Ramos (cell line): ENCODE data around the gene IQSEC2.

ENCODE experiments used
- in situ Hi-C: fragments of 300-500 bp; cut with MboI; formaldehyde crosslinking; loops from one replicate; pipeline ENCODE4 v1.14.3; 2022; ENCODE audit warnings: low sequenced_read_pairs; ENCODE audit not compliant: unreplicated experiment

The IQSEC2 gene

GRCh38 chrX:53305996-53306937 is 24.9 kb upstream of the IQSEC2 start:
- in situ Hi-C loops, result no loop called here

DNA sequence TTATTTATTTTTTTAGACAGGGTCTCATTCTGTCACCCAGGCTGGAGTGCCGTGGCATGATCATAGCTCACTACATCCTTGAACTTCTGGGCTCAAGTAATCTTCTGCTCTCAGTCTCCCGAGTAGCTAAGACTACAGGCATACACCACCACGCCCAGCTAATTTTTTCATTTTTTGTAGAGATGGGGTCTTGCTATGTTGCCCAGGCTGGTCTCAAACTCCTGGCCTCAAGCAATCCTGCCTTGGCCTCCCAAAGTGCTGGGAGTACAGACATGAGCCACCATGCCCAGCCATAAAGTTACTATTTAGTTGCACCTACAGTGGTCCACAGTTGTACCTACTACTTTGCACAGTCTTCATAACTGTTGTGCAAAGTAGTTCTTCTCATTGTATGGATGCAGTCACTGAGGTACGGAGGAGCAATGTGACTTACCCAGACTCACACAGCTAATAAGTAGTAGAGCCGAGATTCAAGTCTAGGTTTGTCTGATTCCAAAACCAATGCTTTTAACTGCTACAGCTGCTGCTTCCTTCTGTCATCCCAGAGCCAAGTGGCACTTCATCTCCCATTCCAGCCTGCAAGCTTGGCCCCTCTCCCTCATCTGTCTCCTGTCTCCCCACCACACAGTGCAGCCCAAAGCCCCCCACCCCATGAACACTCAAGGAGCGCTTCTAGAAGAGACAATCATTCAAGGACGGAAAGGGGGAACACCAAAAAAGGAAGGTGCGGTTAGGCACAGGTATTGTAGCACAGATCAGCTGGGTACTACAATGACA is 24.0 kb upstream of the IQSEC2 start:
- in situ Hi-C loops, result no loop called here

GRCh38 chrX:53303195-53303594 is 21.8 kb upstream of the IQSEC2 start:
- in situ Hi-C loops, result no loop called here

DNA sequence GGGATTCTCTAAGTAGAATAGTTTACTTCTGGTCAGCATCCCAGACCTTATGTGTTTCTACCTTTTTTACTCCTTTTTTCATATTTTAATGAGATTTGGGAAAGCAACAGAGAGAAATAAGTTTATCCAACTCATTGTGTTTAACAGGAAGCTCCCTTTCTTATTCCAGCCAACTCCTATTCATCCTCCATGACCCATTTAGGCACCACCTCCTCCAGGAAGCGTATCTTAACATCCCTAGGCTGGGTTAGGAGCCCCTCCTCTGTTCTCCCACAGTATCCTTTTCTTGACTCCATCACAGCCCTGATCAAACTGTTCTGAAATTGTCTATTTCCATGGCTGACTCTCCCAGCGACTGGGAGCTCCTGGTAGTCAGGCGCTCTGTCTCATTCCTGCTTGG is 18.8 kb upstream of the IQSEC2 start:
- in situ Hi-C loops, result no loop called here

DNA sequence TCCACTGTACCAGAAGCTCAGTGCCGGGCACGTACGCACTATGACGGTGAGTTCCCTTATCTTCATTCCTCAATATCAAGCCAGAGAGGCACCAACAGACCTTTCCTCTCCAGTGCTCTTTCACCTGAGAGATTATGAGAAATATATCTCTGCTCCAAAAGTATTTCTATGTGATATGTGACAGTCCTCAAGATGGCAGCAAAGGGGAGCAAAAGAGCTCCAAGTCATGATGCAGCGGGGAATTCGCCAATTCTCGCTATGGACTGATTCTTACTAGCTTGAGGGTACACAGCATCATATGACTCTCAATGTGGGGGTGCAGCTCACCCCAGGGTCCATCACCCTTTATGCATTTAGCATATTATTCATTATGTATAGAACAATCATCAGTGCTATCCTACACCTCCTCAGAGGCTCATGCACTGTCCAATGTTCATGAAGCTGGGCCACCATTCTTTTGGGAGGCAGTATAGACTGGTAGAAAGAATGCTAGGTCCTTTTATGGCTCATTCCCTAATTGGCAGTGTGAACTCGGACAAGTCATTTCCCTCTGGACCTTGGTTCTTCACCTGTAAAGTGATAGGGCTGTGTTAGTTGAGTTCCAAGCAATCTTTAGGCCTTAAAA is 12.8 kb upstream of the IQSEC2 start:
- in situ Hi-C loops, result no loop called here

DNA sequence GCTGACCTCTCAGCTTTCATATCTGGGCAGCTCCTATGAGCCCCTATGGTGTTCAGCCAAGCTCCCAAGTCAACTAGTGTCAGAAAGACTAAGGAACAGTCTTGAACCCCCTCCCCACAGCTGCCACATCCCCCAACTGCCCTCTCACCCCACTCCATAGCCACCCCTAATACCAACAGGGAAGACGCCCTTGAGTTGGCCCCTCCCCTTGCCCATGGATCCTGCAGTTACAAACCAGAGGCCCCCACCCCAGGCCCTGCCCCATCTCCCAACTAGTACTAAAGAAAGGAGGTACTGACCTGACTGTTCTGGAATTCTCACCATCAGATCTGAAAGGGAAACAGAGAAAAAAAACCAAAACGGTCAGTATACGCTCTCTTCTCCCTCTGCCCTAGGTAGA is 10.2 kb upstream of the IQSEC2 start:
- in situ Hi-C loops, result no loop called here

- in situ Hi-C loops, result no loop called here
These were observed 9.2 kb upstream of the IQSEC2 start for GRCh38 chrX:53290441-53291041.

DNA sequence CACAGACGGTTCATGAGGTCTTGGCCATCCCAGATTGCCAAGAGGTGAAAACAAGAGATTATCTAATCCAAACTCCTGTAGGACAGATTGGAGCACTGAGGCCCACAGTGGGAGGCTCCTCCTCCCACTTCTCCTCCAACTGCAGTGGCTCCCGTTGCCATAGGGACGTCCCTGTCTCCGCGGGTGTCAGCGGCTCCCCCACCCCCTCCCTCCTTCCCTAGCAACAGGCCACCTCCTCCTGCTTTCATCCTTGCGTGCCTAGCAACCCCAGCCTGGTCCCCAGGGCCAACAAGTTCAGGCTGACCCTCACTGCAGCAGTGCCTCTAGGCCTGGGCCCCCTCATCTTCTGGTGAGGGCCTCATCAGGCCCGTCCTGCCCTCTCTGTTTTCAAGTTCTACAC is 6.8 kb upstream of the IQSEC2 start:
- in situ Hi-C loops, result no loop called here

DNA sequence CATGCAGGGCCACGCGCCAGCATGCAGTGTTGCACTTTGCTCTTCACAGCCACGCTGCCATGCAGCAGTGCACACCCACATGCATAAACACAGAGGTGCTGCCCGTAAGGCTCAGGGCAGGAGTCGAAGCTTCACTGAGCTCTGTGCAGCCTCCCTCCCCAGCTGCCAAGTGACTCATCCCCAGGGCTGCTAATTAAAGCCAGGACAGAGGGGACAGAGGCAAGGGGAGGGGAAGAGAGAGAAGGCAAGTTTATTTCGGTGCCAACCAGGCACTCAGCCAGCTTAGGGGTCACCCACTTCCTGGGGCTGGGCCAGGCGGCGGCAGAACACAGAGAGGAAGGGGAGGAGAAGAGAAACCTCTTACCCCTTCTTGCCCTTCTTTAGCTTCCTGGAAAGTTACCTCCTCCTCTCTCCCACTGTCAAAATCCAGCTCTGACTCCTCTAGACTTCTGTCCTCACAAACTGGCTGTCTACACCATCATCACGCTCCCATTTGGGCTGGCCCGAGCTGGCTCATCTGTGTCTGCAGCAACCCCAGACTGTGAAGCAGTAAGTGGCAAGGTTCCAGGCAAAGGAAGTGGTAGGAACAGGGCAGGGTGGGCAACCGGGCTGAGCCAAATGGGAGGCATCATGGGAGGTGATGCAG is 6.2 kb upstream of the IQSEC2 start:
- in situ Hi-C loops, result no loop called here

DNA sequence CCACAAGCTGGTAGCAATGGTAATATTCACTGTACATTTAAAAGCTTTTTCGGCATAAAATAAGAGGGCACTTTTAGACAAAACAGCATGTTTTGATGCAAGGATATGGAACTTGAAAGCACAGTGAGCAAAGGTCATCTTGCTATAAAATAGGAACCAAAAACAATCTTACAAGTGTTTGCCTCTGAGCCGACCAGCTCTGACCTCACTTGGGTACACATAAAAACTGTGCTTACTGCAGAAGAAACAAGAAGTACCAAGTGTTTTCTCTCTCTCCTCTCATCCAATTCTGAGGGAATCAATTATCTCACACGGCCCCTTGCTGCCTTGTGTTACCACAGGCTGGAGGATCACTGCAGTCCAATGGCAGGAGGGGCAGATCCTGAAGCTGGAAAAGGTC is 4.8 kb upstream of the IQSEC2 start:
- in situ Hi-C loops, result no loop called here

GRCh38 chrX:53285591-53285990 is 4.2 kb upstream of the IQSEC2 start:
- in situ Hi-C loops, result no loop called here

DNA sequence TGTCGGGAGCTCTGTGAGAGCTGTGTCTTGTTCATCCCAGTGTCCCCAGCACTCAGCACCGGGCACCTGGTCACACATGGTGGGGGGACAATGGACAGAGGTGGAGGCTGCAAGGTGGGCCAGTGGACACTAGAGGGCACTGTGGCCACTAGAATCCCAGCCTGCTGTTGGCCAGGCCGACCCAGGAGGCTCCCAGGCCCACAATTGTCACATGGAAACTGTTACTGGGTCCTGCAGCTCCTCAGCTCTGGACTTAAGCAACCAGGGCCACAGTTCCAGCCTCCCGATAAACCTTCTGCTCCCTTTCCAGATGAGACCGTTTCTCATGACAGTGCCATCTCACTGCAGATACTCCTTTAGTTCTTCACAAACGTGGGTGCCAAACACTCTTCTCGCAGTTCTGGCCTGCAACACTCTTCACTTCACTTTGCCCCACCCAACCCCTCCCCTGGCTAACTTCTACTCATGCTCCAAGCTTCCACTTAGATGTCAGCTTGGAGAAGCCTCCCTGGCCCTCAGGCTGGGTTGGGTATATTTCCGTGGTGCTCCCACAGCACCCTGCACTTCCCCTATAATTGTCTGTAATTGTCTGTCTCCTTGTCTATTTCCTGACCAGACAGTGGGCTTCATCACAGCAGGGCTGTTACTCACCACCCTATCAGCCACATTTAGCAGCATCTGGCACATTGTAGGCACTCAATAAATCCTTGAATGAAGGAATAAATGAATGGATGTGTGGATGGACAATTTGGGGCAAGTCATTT is 3.5 kb upstream of the IQSEC2 start:
- in situ Hi-C loops, result no loop called here

DNA sequence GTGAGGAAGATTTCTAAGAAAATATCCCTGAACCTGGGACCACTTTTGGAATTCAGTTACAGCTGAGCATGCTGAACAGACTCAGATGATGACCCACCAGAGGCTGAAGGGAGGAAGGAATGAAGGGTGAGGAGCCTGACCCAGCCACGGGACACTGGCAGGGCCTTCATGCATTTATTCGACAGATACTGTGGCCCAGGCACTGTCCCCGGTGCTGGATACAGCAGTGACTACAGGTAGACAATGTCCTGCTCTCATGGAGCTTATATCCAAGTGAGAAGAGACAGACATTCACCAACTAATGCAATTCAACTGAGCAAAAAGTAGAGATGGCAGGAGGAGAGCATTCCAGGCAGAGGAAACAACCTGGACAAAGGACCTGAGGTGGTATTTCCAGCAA is 2.2 kb upstream of the IQSEC2 start:
- in situ Hi-C loops, result no loop called here

- in situ Hi-C loops, result no loop called here
These were observed 1.7 kb upstream of the IQSEC2 start for GRCh38 chrX:53283099-53283498.

DNA sequence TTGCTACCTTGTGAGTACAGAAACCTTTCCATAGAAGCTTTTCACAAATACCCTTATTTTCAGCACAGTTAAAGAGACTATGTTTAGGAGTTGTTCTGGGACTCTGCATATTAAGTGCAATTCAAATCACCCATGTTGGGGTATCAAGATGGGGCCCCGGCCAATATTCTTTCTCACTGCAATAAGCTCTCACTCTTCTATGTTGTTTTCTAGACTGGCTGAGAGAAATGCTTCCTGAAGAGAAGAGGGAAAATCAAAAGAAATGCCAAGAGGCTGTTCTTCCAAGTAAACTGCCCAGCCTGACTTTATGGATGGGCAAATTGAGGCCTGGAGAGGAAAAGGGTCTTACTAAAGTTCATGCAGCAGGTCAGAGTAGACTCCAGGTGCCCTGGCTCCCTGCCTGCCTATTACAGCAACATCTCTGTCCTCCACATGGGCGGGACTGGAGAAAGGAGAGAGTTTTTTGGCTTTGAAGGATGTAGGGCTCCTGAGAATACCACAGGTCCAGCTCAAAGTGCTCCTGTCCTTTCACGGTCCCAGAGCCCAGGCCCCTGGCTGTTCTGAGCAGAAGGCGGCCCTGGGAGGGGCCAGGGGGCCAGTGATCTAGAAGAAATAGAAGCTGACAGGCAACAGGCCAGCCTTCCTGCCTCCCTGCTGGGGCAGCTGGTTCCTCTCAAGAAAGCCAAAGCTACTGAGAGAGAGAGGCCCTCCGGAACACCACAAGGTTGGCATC is 745 bp upstream of the IQSEC2 start:
- in situ Hi-C loops, result no loop called here

- in situ Hi-C loops, result no loop called here
These were observed 758 bp downstream of the IQSEC2 start for GRCh38 chrX:53280331-53281320.
